Measurements from ENCODE around the gene KCNK13. TPM values are rescaled to one million over a fixed set of nuclear protein-coding genes. Genes with fewer than 3 reads are reported as not detected.

KCNK13 gene
- polyA plus RNA-seq, 1 of the 3 experiments (the other 2 are of a cell fraction): not detected

DNA sequence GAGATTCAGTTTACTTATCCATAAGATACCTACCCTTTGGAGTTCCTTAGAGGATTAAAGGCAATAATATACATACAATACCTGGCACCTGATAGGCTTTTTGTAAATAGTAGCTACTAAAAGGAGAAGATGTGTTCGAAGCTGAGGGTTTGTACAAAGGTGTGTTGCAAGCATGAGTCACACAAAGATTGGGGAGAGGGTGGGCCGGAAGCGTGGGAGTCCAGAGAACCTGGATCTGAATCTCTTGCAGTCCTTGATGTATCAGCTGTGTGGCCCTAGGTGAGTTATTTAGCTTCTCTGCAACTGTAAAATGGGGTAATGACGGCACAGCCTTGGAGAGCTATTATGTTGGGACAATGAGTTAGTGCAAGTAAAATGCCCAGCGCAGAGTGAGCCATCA lies 132.9 kb downstream of the KCNK13 start:
- Histone ChIP-seq H3K4me2 (no peak overlapping the region), H3F3A (replicated peaks; ENCODE audit: insufficient read depth) (no peaks in the 10 kb centered on the region), H3K9me3 (no peaks in the 10 kb centered on the region), H3K4me1 (ENCODE audit: control insufficient read depth in 1 of 2, insufficient read depth in 2 of 2, low read depth in 1 of 2, low read length in 1 of 2) (no peaks in the 10 kb centered on the region; a peak in 1 of 4 replicates), H3K9ac (no peak overlapping the region), H3K36me3 (replicated peaks in 1 of 2; ENCODE audit: control insufficient read depth in 1 of 2, insufficient read depth in 2 of 2, low read length in 1 of 2) (no peaks in the 10 kb centered on the region), H3K27ac (ENCODE audit: low read depth in 2 of 2, low read length in 1 of 2) (no peak overlapping the region), H4K20me1 (ENCODE audit: insufficient read depth) (no peaks in the 10 kb centered on the region), H3K27me3 (ENCODE audit: insufficient read depth) (no peaks in the 10 kb centered on the region), H2AFZ (ENCODE audit: low read depth) (no peak overlapping the region), H3K9me2 (no peaks in the 10 kb centered on the region), H3K4me3 (ENCODE audit: low read depth in 2 of 2, low read length in 1 of 2) (no peak overlapping the region), H3K79me2 (ENCODE audit: insufficient read depth) (no peaks in the 10 kb centered on the region)
- CTCF ChIA-PET: interaction anchor here (0.8 to 1.5 kb wide), 4 partner anchors 10 to 41 kb away, joined by 3 to 5 read pairs (median 4); no protein-coding TSS in a partner anchor
- no peak for DNase-seq
- WGBS (ENCODE audit: low lambda C conversion rate): 67% methylated on average over 5 of the region's 5 CpGs
- TF ChIP-seq JUND (IDR thresholded peaks at IDR 0.05): no peak
- no peak for TF ChIP-seq NRF1 (IDR thresholded peaks at IDR 0.05; ENCODE audit: low read depth, low read length)
- TF ChIP-seq FOXJ3 (CRISPR knock-in tag; IDR thresholded peaks at IDR 0.05): no peak
- TF ChIP-seq POLR2AphosphoS5 (IDR thresholded peaks at IDR 0.05; ENCODE audit: low read depth, low read length): no peak
- TF ChIP-seq, protein P1, sequence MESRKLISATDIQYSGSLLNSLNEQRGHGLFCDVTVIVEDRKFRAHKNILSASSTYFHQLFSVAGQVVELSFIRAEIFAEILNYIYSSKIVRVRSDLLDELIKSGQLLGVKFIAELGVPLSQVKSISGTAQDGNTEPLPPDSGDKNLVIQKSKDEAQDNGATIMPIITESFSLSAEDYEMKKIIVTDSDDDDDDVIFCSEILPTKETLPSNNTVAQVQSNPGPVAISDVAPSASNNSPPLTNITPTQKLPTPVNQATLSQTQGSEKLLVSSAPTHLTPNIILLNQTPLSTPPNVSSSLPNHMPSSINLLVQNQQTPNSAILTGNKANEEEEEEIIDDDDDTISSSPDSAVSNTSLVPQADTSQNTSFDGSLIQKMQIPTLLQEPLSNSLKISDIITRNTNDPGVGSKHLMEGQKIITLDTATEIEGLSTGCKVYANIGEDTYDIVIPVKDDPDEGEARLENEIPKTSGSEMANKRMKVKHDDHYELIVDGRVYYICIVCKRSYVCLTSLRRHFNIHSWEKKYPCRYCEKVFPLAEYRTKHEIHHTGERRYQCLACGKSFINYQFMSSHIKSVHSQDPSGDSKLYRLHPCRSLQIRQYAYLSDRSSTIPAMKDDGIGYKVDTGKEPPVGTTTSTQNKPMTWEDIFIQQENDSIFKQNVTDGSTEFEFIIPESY (IDR thresholded peaks at IDR 0.05; ENCODE audit: borderline replicate concordance, low read depth): no peak
- TF ChIP-seq, protein P2, sequence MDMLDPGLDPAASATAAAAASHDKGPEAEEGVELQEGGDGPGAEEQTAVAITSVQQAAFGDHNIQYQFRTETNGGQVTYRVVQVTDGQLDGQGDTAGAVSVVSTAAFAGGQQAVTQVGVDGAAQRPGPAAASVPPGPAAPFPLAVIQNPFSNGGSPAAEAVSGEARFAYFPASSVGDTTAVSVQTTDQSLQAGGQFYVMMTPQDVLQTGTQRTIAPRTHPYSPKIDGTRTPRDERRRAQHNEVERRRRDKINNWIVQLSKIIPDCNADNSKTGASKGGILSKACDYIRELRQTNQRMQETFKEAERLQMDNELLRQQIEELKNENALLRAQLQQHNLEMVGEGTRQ (IDR thresholded peaks at IDR 0.05; ENCODE audit: borderline replicate concordance, low read depth, low read length): no peak
- TF ChIP-seq, protein P3, sequence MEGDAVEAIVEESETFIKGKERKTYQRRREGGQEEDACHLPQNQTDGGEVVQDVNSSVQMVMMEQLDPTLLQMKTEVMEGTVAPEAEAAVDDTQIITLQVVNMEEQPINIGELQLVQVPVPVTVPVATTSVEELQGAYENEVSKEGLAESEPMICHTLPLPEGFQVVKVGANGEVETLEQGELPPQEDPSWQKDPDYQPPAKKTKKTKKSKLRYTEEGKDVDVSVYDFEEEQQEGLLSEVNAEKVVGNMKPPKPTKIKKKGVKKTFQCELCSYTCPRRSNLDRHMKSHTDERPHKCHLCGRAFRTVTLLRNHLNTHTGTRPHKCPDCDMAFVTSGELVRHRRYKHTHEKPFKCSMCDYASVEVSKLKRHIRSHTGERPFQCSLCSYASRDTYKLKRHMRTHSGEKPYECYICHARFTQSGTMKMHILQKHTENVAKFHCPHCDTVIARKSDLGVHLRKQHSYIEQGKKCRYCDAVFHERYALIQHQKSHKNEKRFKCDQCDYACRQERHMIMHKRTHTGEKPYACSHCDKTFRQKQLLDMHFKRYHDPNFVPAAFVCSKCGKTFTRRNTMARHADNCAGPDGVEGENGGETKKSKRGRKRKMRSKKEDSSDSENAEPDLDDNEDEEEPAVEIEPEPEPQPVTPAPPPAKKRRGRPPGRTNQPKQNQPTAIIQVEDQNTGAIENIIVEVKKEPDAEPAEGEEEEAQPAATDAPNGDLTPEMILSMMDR (IDR thresholded peaks at IDR 0.05): no peak
- POLR2A ChIA-PET: no interaction called here

DNA sequence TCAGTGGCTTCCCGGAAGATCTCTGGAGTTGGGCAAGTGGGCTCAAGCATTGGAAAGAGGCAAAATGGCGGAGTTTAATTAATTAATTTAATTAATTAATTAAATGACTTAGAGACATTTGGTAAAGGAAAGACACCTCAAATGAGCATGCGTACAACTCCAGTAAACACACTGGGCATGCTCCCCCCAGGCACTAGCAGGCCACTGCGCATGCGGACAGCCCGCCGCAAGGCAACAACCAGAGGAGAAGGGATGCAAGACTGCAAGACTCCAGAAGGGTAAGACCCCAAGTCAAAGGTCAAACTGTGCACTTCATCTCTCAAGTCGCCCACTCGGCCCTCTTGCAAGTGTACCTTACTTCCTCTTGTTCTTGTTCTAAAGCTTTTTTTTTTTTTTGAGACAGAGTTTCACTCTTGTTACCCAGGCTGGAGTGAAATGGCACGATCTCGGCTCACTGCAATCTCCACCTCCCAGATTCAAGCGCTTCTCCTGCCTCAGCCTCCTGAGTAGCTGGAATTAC lies 136.8 kb downstream of the KCNK13 start:
- Histone ChIP-seq H3K9me2 (no peaks in the 10 kb centered on the region), H3K36me3 (replicated peaks in 1 of 2; ENCODE audit: control insufficient read depth in 1 of 2, insufficient read depth in 2 of 2, low read length in 1 of 2) (no peaks in the 10 kb centered on the region), H3K79me2 (ENCODE audit: insufficient read depth) (no peaks in the 10 kb centered on the region), H3K27ac (ENCODE audit: low read depth in 2 of 2, low read length in 1 of 2) (no peak overlapping the region), H3K27me3 (ENCODE audit: insufficient read depth) (no peaks in the 10 kb centered on the region), H3K9me3 (no peaks in the 10 kb centered on the region), H3K4me1 (ENCODE audit: control insufficient read depth in 1 of 2, insufficient read depth in 2 of 2, low read depth in 1 of 2, low read length in 1 of 2) (peaks cover 0 to 6% of the 10 kb centered on the region in 2 experiments; a peak in 1 of 4 replicates), H4K20me1 (ENCODE audit: insufficient read depth) (no peaks in the 10 kb centered on the region), H2AFZ (ENCODE audit: low read depth) (no peak overlapping the region), H3K4me3 (ENCODE audit: low read depth in 2 of 2, low read length in 1 of 2) (no peak overlapping the region), H3K9ac (no peak overlapping the region), H3K4me2 (no peak overlapping the region), H3F3A (replicated peaks; ENCODE audit: insufficient read depth) (no peaks in the 10 kb centered on the region)
- ChIA-PET POLR2A (no interaction called here), CTCF (no interaction called here)
- no peak for DNase-seq
- WGBS (ENCODE audit: low lambda C conversion rate): 74% methylated on average over 12 of the region's 12 CpGs
- TF ChIP-seq NRF1 (IDR thresholded peaks at IDR 0.05; ENCODE audit: low read depth, low read length): no peak
- no peak for TF ChIP-seq JUND (IDR thresholded peaks at IDR 0.05)
- TF ChIP-seq CHD2 (IDR thresholded peaks at IDR 0.05; ENCODE audit: low read length, partially characterized antibody): no peak
- no peak for TF ChIP-seq MEF2A (IDR thresholded peaks at IDR 0.05; ENCODE audit: borderline replicate concordance, low read depth)
- TF ChIP-seq, protein P4, sequence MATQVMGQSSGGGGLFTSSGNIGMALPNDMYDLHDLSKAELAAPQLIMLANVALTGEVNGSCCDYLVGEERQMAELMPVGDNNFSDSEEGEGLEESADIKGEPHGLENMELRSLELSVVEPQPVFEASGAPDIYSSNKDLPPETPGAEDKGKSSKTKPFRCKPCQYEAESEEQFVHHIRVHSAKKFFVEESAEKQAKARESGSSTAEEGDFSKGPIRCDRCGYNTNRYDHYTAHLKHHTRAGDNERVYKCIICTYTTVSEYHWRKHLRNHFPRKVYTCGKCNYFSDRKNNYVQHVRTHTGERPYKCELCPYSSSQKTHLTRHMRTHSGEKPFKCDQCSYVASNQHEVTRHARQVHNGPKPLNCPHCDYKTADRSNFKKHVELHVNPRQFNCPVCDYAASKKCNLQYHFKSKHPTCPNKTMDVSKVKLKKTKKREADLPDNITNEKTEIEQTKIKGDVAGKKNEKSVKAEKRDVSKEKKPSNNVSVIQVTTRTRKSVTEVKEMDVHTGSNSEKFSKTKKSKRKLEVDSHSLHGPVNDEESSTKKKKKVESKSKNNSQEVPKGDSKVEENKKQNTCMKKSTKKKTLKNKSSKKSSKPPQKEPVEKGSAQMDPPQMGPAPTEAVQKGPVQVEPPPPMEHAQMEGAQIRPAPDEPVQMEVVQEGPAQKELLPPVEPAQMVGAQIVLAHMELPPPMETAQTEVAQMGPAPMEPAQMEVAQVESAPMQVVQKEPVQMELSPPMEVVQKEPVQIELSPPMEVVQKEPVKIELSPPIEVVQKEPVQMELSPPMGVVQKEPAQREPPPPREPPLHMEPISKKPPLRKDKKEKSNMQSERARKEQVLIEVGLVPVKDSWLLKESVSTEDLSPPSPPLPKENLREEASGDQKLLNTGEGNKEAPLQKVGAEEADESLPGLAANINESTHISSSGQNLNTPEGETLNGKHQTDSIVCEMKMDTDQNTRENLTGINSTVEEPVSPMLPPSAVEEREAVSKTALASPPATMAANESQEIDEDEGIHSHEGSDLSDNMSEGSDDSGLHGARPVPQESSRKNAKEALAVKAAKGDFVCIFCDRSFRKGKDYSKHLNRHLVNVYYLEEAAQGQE (IDR thresholded peaks at IDR 0.05; ENCODE audit: low read depth, low read length): no peak
- TF ChIP-seq EZH2phosphoT487 (IDR thresholded peaks at IDR 0.05; ENCODE audit: borderline replicate concordance, low read depth): no peak
- TF ChIP-seq NFIC (IDR thresholded peaks at IDR 0.05; ENCODE audit: borderline replicate concordance): no peak
- no peak for TF ChIP-seq SMC3 (IDR thresholded peaks at IDR 0.05; ENCODE audit: low read depth, low read length)
- TF ChIP-seq, protein P5, sequence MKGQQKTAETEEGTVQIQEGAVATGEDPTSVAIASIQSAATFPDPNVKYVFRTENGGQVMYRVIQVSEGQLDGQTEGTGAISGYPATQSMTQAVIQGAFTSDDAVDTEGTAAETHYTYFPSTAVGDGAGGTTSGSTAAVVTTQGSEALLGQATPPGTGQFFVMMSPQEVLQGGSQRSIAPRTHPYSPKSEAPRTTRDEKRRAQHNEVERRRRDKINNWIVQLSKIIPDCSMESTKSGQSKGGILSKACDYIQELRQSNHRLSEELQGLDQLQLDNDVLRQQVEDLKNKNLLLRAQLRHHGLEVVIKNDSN (IDR thresholded peaks at IDR 0.05; ENCODE audit: borderline replicate concordance, low read depth): no peak
- TF ChIP-seq, protein P6, sequence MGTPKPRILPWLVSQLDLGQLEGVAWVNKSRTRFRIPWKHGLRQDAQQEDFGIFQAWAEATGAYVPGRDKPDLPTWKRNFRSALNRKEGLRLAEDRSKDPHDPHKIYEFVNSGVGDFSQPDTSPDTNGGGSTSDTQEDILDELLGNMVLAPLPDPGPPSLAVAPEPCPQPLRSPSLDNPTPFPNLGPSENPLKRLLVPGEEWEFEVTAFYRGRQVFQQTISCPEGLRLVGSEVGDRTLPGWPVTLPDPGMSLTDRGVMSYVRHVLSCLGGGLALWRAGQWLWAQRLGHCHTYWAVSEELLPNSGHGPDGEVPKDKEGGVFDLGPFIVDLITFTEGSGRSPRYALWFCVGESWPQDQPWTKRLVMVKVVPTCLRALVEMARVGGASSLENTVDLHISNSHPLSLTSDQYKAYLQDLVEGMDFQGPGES (IDR thresholded peaks at IDR 0.05; ENCODE audit: low read depth, low read length): no peak
- TF ChIP-seq GABPA (IDR thresholded peaks at IDR 0.05; ENCODE audit: low read depth): no peak

Data from SK-N-SH (cell line).